Right lobe of liver (tissue), 4 donors: ENCODE data around the gene FBXL19.

Experiments used
- POLR2A ChIP-seq: fragments of 450-650 bp; IDR thresholded peaks from one replicate; pipeline ENCODE4 v1.6.1; 2017; ENCODE audit warnings: antibody characterized with exemption, mild to moderate bottlenecking
- TF ChIP-seq, protein P1 (sequence below), 4 donors: fragments of 200-600 bp in 3 of 4; fragments of 450-650 bp in 1 of 4; IDR thresholded peaks; one replicate each; pipeline versions ENCODE4 v1.5.1 to v1.8.0; 2016 to 2022; ENCODE audit warnings: antibody characterized with exemption in 4 of 4, mild to moderate bottlenecking in 2 of 4
- donor health status: DM: no; HTN: no; CAD: no.
- donor health status: DM: no; HTN: no; CAD: no.
- donor health status: DM: no; HTN: yes; CAD: no.

DNA sequence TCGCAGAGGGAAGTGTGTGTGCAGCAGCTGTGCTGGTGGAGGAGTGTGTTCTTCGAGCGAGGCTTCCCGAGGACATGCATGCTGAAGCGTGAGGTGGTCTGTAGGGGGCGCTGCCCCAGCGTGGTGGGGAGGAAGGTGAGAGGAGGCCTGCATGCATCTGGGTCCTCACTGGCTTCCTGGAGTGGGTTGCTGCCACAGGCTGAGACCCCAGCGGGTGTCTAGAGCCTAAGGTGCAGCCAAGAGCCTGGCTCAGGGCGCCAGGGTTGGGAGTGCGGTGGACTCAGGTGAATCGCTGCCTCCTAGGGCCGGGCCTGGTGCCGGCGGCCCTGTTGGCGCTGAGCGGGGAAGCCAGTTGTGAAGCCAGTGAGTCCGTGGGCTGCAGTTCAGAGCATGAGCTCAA lies 54.1 kb downstream of the FBXL19 start:
- TF ChIP-seq, protein P1, sequence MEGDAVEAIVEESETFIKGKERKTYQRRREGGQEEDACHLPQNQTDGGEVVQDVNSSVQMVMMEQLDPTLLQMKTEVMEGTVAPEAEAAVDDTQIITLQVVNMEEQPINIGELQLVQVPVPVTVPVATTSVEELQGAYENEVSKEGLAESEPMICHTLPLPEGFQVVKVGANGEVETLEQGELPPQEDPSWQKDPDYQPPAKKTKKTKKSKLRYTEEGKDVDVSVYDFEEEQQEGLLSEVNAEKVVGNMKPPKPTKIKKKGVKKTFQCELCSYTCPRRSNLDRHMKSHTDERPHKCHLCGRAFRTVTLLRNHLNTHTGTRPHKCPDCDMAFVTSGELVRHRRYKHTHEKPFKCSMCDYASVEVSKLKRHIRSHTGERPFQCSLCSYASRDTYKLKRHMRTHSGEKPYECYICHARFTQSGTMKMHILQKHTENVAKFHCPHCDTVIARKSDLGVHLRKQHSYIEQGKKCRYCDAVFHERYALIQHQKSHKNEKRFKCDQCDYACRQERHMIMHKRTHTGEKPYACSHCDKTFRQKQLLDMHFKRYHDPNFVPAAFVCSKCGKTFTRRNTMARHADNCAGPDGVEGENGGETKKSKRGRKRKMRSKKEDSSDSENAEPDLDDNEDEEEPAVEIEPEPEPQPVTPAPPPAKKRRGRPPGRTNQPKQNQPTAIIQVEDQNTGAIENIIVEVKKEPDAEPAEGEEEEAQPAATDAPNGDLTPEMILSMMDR (IDR thresholded peaks at IDR 0.05) = peak in 2 of 4 donors; percentile 3 to 6
- TF ChIP-seq POLR2A = no peak
